ENCODE results near the gene FUNDC2. TPM values are rescaled to one million over a fixed set of nuclear protein-coding genes. Genes with fewer than 3 reads are reported as not detected.
A peak's percentile ranks its signal among the peaks of the same experiment; 100 is the strongest.

FUNDC2 gene
- 67.9 TPM for polyA plus RNA-seq (2013)

GRCh38 chrX:155026727-155027508, at the start of gene FUNDC2:
Gene FUNDC2, plus strand, starts transcription at chrX:155026844. Its CDS starts 95 bp downstream, at chrX:155026939.
- Histone ChIP-seq H3K9me3 (ENCODE audit: control extremely low read depth in 1 of 5, control insufficient read depth in 4 of 5, insufficient read depth in 2 of 5, low read depth in 1 of 5, low read length in 4 of 5) (peaks cover 0 to 3% (median 0%) of the 10 kb centered on the region in 5 experiments), H3K4me3 (ENCODE audit: control insufficient read depth in 1 of 7, extremely low read depth in 1 of 7, insufficient read depth in 4 of 7, low read depth in 2 of 7, low read length in 6 of 7) (peak within 1 kb of the TSS; percentile 46 to 94 (median 81)), H3K36me3 (ENCODE audit: control insufficient read depth in 4 of 4, insufficient read depth in 4 of 4, low read length in 3 of 4) (no peaks in the 10 kb centered on the region), H3K27me3 (replicated peaks in 2 of 5; ENCODE audit: control insufficient read depth in 4 of 5, insufficient read depth in 5 of 5, low read length in 4 of 5) (no peaks in the 10 kb centered on the region), H3K27ac (ENCODE audit: insufficient read depth in 1 of 2, low read depth in 1 of 2, low read length in 2 of 2, poor library complexity in 1 of 2, severe bottlenecking in 2 of 2) (peak within 1 kb of the TSS; percentile 77 to 96), H3K4me1 (ENCODE audit: control extremely low read depth in 1 of 4, control insufficient read depth in 4 of 4, insufficient read depth in 4 of 4, low read length in 3 of 4) (peaks cover 0 to 25% (median 8%) of the 10 kb centered on the region in 4 experiments)
- POLR2A ChIA-PET = interaction anchor here (1.1 kb wide), 1 partner anchor 31 kb away, joined by 3 read pairs; no protein-coding TSS in a partner anchor
- 27% methylated on average over 59 of the region's 82 CpGs for WGBS (ENCODE audit: insufficient coverage)
- CTCF ChIA-PET = interaction anchor here (0.8 to 1.0 kb wide), 2 partner anchors 22 to 30 kb away, joined by 3 read pairs; no protein-coding TSS in a partner anchor
- DNase-seq = peak; percentile 96 to 99 (median 97)

- ChIA-PET CTCF (interaction anchor here (0.8 to 1.9 kb wide), 3 partner anchors 62 to 107 kb away, joined by 3 to 14 read pairs (median 3); no protein-coding TSS in a partner anchor), POLR2A (no interaction called here)
- no peak overlapping the region for H3K4me3 ChIP-seq (ENCODE audit: control insufficient read depth in 1 of 7, extremely low read depth in 1 of 7, insufficient read depth in 4 of 7, low read depth in 2 of 7, low read length in 6 of 7)
Measured at GRCh38 chrX:154979629-154980028, 47.0 kb upstream of the FUNDC2 start.

GRCh38 chrX:154980330-154981115, 46.1 kb upstream of the FUNDC2 start:
- no peaks in the 10 kb centered on the region for H3K27me3 ChIP-seq (replicated peaks in 2 of 5; ENCODE audit: control insufficient read depth in 4 of 5, insufficient read depth in 5 of 5, low read length in 4 of 5)
- WGBS (ENCODE audit: insufficient coverage) = 14% methylated on average over 7 of the region's 11 CpGs
- POLR2A ChIA-PET = no interaction called here
- no peaks in the 10 kb centered on the region for H3K36me3 ChIP-seq (ENCODE audit: control insufficient read depth in 4 of 4, insufficient read depth in 4 of 4, low read length in 3 of 4)
- CTCF ChIA-PET = interaction anchor here (0.8 to 3.5 kb wide), 5 partner anchors 63 to 107 kb away, joined by 3 to 14 read pairs (median 3); no protein-coding TSS in a partner anchor
- peaks cover 0 to 4% (median 2%) of the 10 kb centered on the region in 4 experiments for H3K4me1 ChIP-seq (ENCODE audit: control extremely low read depth in 1 of 4, control insufficient read depth in 4 of 4, insufficient read depth in 4 of 4, low read length in 3 of 4)
- H3K4me3 ChIP-seq (ENCODE audit: control insufficient read depth in 1 of 7, extremely low read depth in 1 of 7, insufficient read depth in 4 of 7, low read depth in 2 of 7, low read length in 6 of 7) = peak overlapping the region; percentile 35 to 82 (median 56)
- DNase-seq = peak; percentile 60 to 80 (median 73)
- H3K9me3 ChIP-seq (ENCODE audit: control extremely low read depth in 1 of 5, control insufficient read depth in 4 of 5, insufficient read depth in 2 of 5, low read depth in 1 of 5, low read length in 4 of 5) = no peaks in the 10 kb centered on the region
- H3K27ac ChIP-seq (ENCODE audit: insufficient read depth in 1 of 2, low read depth in 1 of 2, low read length in 2 of 2, poor library complexity in 1 of 2, severe bottlenecking in 2 of 2) = peak overlapping the region in 1 of 2 experiments; percentile 71

More at GRCh38 chrX:154979629-154980028, 47.0 kb upstream of the FUNDC2 start:
- Histone ChIP-seq H3K9me3 (ENCODE audit: control extremely low read depth in 1 of 5, control insufficient read depth in 4 of 5, insufficient read depth in 2 of 5, low read depth in 1 of 5, low read length in 4 of 5) (peaks cover 0 to 1% (median 0%) of the 10 kb centered on the region in 5 experiments), H3K27me3 (replicated peaks in 2 of 5; ENCODE audit: control insufficient read depth in 4 of 5, insufficient read depth in 5 of 5, low read length in 4 of 5) (no peaks in the 10 kb centered on the region), H3K27ac (ENCODE audit: insufficient read depth in 1 of 2, low read depth in 1 of 2, low read length in 2 of 2, poor library complexity in 1 of 2, severe bottlenecking in 2 of 2) (no peak overlapping the region), H3K36me3 (ENCODE audit: control insufficient read depth in 4 of 4, insufficient read depth in 4 of 4, low read length in 3 of 4) (no peaks in the 10 kb centered on the region), H3K4me1 (ENCODE audit: control extremely low read depth in 1 of 4, control insufficient read depth in 4 of 4, insufficient read depth in 4 of 4, low read length in 3 of 4) (peaks cover 0 to 4% (median 2%) of the 10 kb centered on the region in 4 experiments)
- DNase-seq = no peak
- 89% methylated on average over 4 of the region's 4 CpGs for WGBS (ENCODE audit: insufficient coverage)

GRCh38 chrX:154981116-154981411, 45.6 kb upstream of the FUNDC2 start:
- Histone ChIP-seq H3K4me3 (ENCODE audit: control insufficient read depth in 1 of 7, extremely low read depth in 1 of 7, insufficient read depth in 4 of 7, low read depth in 2 of 7, low read length in 6 of 7) (peak overlapping the region in 6 of 7 experiments; percentile 39 to 82 (median 56)), H3K27me3 (replicated peaks in 2 of 5; ENCODE audit: control insufficient read depth in 4 of 5, insufficient read depth in 5 of 5, low read length in 4 of 5) (no peaks in the 10 kb centered on the region), H3K36me3 (ENCODE audit: control insufficient read depth in 4 of 4, insufficient read depth in 4 of 4, low read length in 3 of 4) (no peaks in the 10 kb centered on the region), H3K27ac (ENCODE audit: insufficient read depth in 1 of 2, low read depth in 1 of 2, low read length in 2 of 2, poor library complexity in 1 of 2, severe bottlenecking in 2 of 2) (peak overlapping the region in 1 of 2 experiments; percentile 71), H3K4me1 (ENCODE audit: control extremely low read depth in 1 of 4, control insufficient read depth in 4 of 4, insufficient read depth in 4 of 4, low read length in 3 of 4) (peaks cover 0 to 4% (median 2%) of the 10 kb centered on the region in 4 experiments), H3K9me3 (ENCODE audit: control extremely low read depth in 1 of 5, control insufficient read depth in 4 of 5, insufficient read depth in 2 of 5, low read depth in 1 of 5, low read length in 4 of 5) (no peaks in the 10 kb centered on the region)
- 22% methylated on average over 4 of the region's 6 CpGs for WGBS (ENCODE audit: insufficient coverage)
- ChIA-PET POLR2A (no interaction called here), CTCF (interaction anchor here (1.0 to 3.5 kb wide), 2 partner anchors 76 to 103 kb away, joined by 3 to 10 read pairs; no protein-coding TSS in a partner anchor)
- no peak for DNase-seq

GRCh38 chrX:154986826-154987575, 39.6 kb upstream of the FUNDC2 start:
- WGBS (ENCODE audit: insufficient coverage) = no CpG with 5 or more reads among the region's 3 CpGs
- no peak overlapping the region for H3K27ac ChIP-seq (ENCODE audit: insufficient read depth in 1 of 2, low read depth in 1 of 2, low read length in 2 of 2, poor library complexity in 1 of 2, severe bottlenecking in 2 of 2)
- no peak overlapping the region for H3K4me3 ChIP-seq (ENCODE audit: control insufficient read depth in 1 of 7, extremely low read depth in 1 of 7, insufficient read depth in 4 of 7, low read depth in 2 of 7, low read length in 6 of 7)
- no peaks in the 10 kb centered on the region for H3K4me1 ChIP-seq (ENCODE audit: control extremely low read depth in 1 of 4, control insufficient read depth in 4 of 4, insufficient read depth in 4 of 4, low read length in 3 of 4)
- peaks cover 0 to 2% (median 0%) of the 10 kb centered on the region in 5 experiments for H3K27me3 ChIP-seq (replicated peaks in 2 of 5; ENCODE audit: control insufficient read depth in 4 of 5, insufficient read depth in 5 of 5, low read length in 4 of 5)
- H3K9me3 ChIP-seq (ENCODE audit: control extremely low read depth in 1 of 5, control insufficient read depth in 4 of 5, insufficient read depth in 2 of 5, low read depth in 1 of 5, low read length in 4 of 5) = no peaks in the 10 kb centered on the region
- no peaks in the 10 kb centered on the region for H3K36me3 ChIP-seq (ENCODE audit: control insufficient read depth in 4 of 4, insufficient read depth in 4 of 4, low read length in 3 of 4)
- ChIA-PET POLR2A (no interaction called here), CTCF (interaction anchor here (0.9 to 2.4 kb wide), 4 partner anchors 70 to 128 kb away, joined by 3 to 14 read pairs (median 5); no protein-coding TSS in a partner anchor)
- DNase-seq = peak in 2 of 3 donors; percentile 18 to 19

GRCh38 chrX:154987940-154988339, 38.7 kb upstream of the FUNDC2 start:
- Histone ChIP-seq H3K4me3 (ENCODE audit: control insufficient read depth in 1 of 7, extremely low read depth in 1 of 7, insufficient read depth in 4 of 7, low read depth in 2 of 7, low read length in 6 of 7) (no peak overlapping the region), H3K36me3 (ENCODE audit: control insufficient read depth in 4 of 4, insufficient read depth in 4 of 4, low read length in 3 of 4) (no peaks in the 10 kb centered on the region), H3K27ac (ENCODE audit: insufficient read depth in 1 of 2, low read depth in 1 of 2, low read length in 2 of 2, poor library complexity in 1 of 2, severe bottlenecking in 2 of 2) (no peak overlapping the region), H3K27me3 (replicated peaks in 2 of 5; ENCODE audit: control insufficient read depth in 4 of 5, insufficient read depth in 5 of 5, low read length in 4 of 5) (peaks cover 0 to 2% (median 0%) of the 10 kb centered on the region in 5 experiments), H3K9me3 (ENCODE audit: control extremely low read depth in 1 of 5, control insufficient read depth in 4 of 5, insufficient read depth in 2 of 5, low read depth in 1 of 5, low read length in 4 of 5) (no peaks in the 10 kb centered on the region), H3K4me1 (ENCODE audit: control extremely low read depth in 1 of 4, control insufficient read depth in 4 of 4, insufficient read depth in 4 of 4, low read length in 3 of 4) (no peaks in the 10 kb centered on the region)
- WGBS (ENCODE audit: insufficient coverage) = 67% methylated on average over 1 of the region's 3 CpGs
- ChIA-PET POLR2A (no interaction called here), CTCF (interaction anchor here (0.7 to 1.2 kb wide), 4 partner anchors 10 to 71 kb away, joined by 3 to 6 read pairs (median 4); no protein-coding TSS in a partner anchor)
- no peak for DNase-seq

All from common myeloid progenitor, CD34-positive (primary cell).